IPS-18a (cell line): Measurements from ENCODE around the gene FAM32A.

Source experiments
- H3K27ac ChIP-seq: one replicate; pipeline ENCODE4 v1.5.1; 2013; ENCODE audit warnings: low read length
- H3K27me3 ChIP-seq: one replicate; pipeline ENCODE4 v1.6.1; 2013; ENCODE audit warnings: mild to moderate bottlenecking, low read length; ENCODE audit not compliant: control insufficient read depth, insufficient read depth
- H3K36me3 ChIP-seq: one replicate; pipeline ENCODE4 v1.6.1; 2013; ENCODE audit warnings: low read depth, low read length; ENCODE audit not compliant: control insufficient read depth
- H3K4me1 ChIP-seq: one replicate; pipeline ENCODE4 v1.6.1; 2013; ENCODE audit warnings: low read depth, low read length; ENCODE audit not compliant: control insufficient read depth
- H3K4me3 ChIP-seq: one replicate; pipeline ENCODE4 v1.5.1; 2013; ENCODE audit warnings: low read length
- H3K9ac ChIP-seq: one replicate; pipeline ENCODE4 v1.6.1; 2013; ENCODE audit warnings: mild to moderate bottlenecking, low read length, moderate library complexity
- H3K9me3 ChIP-seq: one replicate; pipeline ENCODE4 v1.6.1; 2013; ENCODE audit warnings: low read depth, low read length; ENCODE audit not compliant: control insufficient read depth

The FAM32A gene

GRCh38 chr19:16217716-16218451, 32.7 kb downstream of the FAM32A start:
- H3K9ac ChIP-seq, result no peak overlapping the region

DNA sequence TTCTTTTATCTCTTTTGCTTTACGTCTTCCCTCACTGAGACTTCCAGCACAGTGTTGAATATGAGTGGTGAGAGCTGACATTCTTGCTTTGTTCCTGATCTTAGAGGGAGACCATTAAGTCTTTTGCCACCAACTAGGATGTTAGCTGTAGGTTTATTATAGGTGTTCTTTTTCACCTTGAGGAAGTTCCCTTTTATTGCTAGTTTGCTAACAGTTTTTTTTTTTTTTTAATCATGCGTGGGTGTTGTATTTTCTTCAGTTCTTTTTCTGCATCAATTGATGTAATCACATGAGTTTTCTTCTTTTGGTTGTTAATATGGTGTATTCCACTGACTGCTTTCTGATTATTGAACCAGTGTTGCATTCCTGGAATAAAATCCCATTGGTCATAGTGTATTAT, 33.6 kb downstream of the FAM32A start:
- no peaks in the 10 kb centered on the region for H3K27me3 ChIP-seq
- no peaks in the 10 kb centered on the region for H3K4me1 ChIP-seq
- peaks cover 6% of the 10 kb centered on the region for H3K9me3 ChIP-seq
- H3K36me3 ChIP-seq, result no peaks in the 10 kb centered on the region
- no peak overlapping the region for H3K9ac ChIP-seq
- no peak overlapping the region for H3K4me3 ChIP-seq
- H3K27ac ChIP-seq, result no peak overlapping the region

More at GRCh38 chr19:16217716-16218451, 32.7 kb downstream of the FAM32A start:
- no peak overlapping the region for H3K27ac ChIP-seq
- no peaks in the 10 kb centered on the region for H3K4me1 ChIP-seq
- peaks cover 6% of the 10 kb centered on the region for H3K9me3 ChIP-seq
- no peak overlapping the region for H3K4me3 ChIP-seq
- no peaks in the 10 kb centered on the region for H3K27me3 ChIP-seq
- no peaks in the 10 kb centered on the region for H3K36me3 ChIP-seq

DNA sequence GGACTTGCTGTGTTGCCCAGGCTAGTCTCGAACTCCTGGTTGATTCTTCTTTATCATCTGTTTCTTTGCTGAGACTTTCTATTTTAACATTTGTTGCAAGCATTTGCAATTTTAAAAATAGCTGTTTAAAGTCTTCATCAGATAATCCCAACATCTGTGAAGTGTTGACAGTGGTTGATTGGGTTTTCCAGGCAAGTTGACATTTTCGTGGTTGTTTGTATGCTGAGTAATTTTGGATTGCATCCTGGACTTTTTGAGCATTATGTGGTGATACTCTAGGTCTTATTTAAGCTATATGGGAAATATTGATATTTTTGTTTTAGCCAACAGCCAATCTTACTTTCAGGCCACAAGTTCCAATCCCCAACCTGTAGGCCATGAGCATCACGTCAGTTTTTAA, 37.6 kb downstream of the FAM32A start:
- Histone ChIP-seq H3K4me3 (no peak overlapping the region), H3K27ac (no peak overlapping the region), H3K4me1 (no peaks in the 10 kb centered on the region), H3K36me3 (no peaks in the 10 kb centered on the region), H3K9me3 (peaks cover 6% of the 10 kb centered on the region), H3K9ac (no peak overlapping the region), H3K27me3 (no peaks in the 10 kb centered on the region)

- H3K4me1 ChIP-seq, result no peaks in the 10 kb centered on the region
- H3K36me3 ChIP-seq, result no peaks in the 10 kb centered on the region
- H3K27ac ChIP-seq, result no peak overlapping the region
- no peak overlapping the region for H3K9ac ChIP-seq
- H3K27me3 ChIP-seq, result no peaks in the 10 kb centered on the region
- peaks cover 6% of the 10 kb centered on the region for H3K9me3 ChIP-seq
- no peak overlapping the region for H3K4me3 ChIP-seq
Observed at GRCh38 chr19:16223746-16224145, 38.5 kb downstream of the FAM32A start.

- Histone ChIP-seq H3K27ac (no peak overlapping the region), H3K9me3 (peaks cover 6% of the 10 kb centered on the region), H3K36me3 (no peaks in the 10 kb centered on the region), H3K4me3 (no peak overlapping the region), H3K9ac (no peak overlapping the region), H3K4me1 (no peaks in the 10 kb centered on the region), H3K27me3 (no peaks in the 10 kb centered on the region)
Observed at GRCh38 chr19:16224293-16225045, 39.3 kb downstream of the FAM32A start.

GRCh38 chr19:16225279-16226183, 40.3 kb downstream of the FAM32A start:
- Histone ChIP-seq H3K27me3 (no peaks in the 10 kb centered on the region), H3K4me1 (no peaks in the 10 kb centered on the region), H3K9ac (no peak overlapping the region), H3K36me3 (no peaks in the 10 kb centered on the region), H3K27ac (no peak overlapping the region), H3K4me3 (no peak overlapping the region), H3K9me3 (peaks cover 6% of the 10 kb centered on the region)

DNA sequence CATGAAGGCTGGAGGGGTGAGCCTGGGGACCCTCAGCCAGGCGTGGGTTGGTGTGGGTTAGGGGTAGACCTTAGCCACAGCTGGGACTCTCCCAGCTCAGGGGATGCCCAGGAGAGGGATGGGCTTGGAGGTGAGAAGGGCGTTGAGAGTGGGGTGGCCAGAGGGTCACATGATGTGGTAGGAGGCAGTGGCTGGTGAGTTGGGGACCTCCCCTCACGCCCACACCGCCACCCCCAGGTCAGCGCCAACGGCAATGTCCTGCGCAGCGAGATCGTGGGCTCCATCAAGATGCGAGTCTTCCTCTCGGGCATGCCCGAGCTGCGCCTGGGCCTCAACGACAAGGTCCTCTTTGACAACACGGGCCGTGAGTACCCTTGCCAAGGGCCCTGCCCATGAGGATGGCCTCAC, 41.0 kb downstream of the FAM32A start:
- Histone ChIP-seq H3K9ac (no peak overlapping the region), H3K4me1 (no peaks in the 10 kb centered on the region), H3K27ac (no peak overlapping the region), H3K9me3 (peaks cover 1% of the 10 kb centered on the region), H3K27me3 (no peaks in the 10 kb centered on the region), H3K36me3 (no peaks in the 10 kb centered on the region), H3K4me3 (no peak overlapping the region)

DNA sequence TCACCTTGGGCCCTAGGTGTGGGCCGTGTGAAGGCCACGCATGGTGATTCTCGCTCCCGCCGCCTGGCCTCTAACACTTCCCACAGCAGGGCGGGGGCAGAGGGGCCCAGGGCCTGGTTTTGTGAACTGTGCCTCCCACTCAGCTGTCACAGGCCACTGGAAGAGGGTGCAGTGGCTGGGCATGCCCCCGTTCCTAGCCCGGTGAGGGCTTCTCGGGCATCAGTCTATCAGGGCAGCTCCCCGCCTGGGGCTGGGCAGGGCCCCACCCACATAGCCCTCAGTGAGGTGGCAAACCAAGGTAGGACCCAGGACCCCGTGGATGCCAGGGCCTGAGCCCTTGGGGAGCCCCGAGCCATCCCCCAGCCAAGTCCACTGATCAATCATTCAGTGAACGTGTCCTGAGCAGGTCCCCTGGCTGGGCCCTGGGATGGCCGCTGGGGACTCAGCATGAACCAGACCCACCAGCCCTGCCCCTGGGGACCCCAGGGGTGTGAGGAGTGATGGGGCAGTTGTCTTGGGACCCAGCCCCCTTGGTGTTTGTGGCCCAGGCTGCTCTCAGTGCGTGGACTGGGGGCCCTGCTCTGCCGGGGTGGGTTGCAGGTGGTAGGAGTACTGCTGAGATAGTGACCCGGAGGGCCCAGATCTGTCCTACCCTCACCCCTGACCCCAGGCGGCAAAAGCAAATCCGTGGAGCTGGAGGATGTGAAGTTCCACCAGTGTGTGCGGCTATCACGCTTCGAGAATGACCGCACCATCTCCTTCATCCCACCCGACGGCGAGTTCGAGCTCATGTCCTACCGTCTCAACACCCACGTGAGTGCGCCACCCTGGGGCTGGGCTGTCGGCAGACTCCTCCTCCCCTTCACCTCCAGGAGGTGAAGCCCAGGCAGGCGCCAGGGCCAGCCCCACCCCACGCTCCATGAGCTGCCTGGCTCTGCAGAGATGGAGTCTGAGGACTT, 41.9 kb downstream of the FAM32A start:
- Histone ChIP-seq H3K4me1 (no peaks in the 10 kb centered on the region), H3K9ac (no peak overlapping the region), H3K36me3 (no peaks in the 10 kb centered on the region), H3K4me3 (no peak overlapping the region), H3K27ac (no peak overlapping the region), H3K27me3 (no peaks in the 10 kb centered on the region), H3K9me3 (no peaks in the 10 kb centered on the region)

GRCh38 chr19:16227837-16228636, 42.8 kb downstream of the FAM32A start:
- no peak overlapping the region for H3K4me3 ChIP-seq
- no peaks in the 10 kb centered on the region for H3K27me3 ChIP-seq
- H3K4me1 ChIP-seq, result no peaks in the 10 kb centered on the region
- no peak overlapping the region for H3K27ac ChIP-seq
- no peak overlapping the region for H3K9ac ChIP-seq
- H3K36me3 ChIP-seq, result no peaks in the 10 kb centered on the region
- H3K9me3 ChIP-seq, result no peaks in the 10 kb centered on the region

- Histone ChIP-seq H3K9me3 (no peaks in the 10 kb centered on the region), H3K36me3 (no peaks in the 10 kb centered on the region), H3K27ac (no peak overlapping the region), H3K4me3 (no peak overlapping the region), H3K4me1 (no peaks in the 10 kb centered on the region), H3K27me3 (no peaks in the 10 kb centered on the region), H3K9ac (no peak overlapping the region)
Observed at GRCh38 chr19:16228637-16229321, 43.6 kb downstream of the FAM32A start.
